Peyer's patch (tissue), 4 donors: ENCODE results near the gene PTX4.

Source experiments
- CTCF ChIP-seq, 6 experiments: fragments of 450-650 bp in 4 of 6; fragments of 200-600 bp in 2 of 6; sonication (generic) in 1 of 6; IDR thresholded peaks; one replicate each; pipeline ENCODE4 v1.5.1; 2017 to 2019; ENCODE audit warnings: antibody characterized with exemption in 6 of 6, mild to moderate bottlenecking in 3 of 6, moderate library complexity in 1 of 6
- POLR2A ChIP-seq, 2 donors: fragments of 450-650 bp; IDR thresholded peaks; one replicate each; pipeline ENCODE4 v1.5.1; 2017; ENCODE audit warnings: antibody characterized with exemption in 2 of 2, mild to moderate bottlenecking in 2 of 2, moderate library complexity in 2 of 2

GRCh38 chr16:1491327-1491726 lies 2.6 kb upstream of the PTX4 start:
- no peak for TF ChIP-seq CTCF (IDR thresholded peaks at IDR 0.05)
- TF ChIP-seq POLR2A (IDR thresholded peaks at IDR 0.05), result no peak
